KOPT-K1 (cell line): ENCODE measurements around the gene MCTP1.

Source experiments
- H3K27ac ChIP-seq: fragments of 200-600 bp; sonication (generic); 2 replicates; pipeline ENCODE4 v1.5.1; 2016; ENCODE audit warnings: antibody characterized with exemption, mild to moderate bottlenecking, low read depth, low read length; ENCODE audit not compliant: poor library complexity, severe bottlenecking
- H3K36me3 ChIP-seq: fragments of 200-600 bp; sonication (generic); 2 replicates; pipeline ENCODE4 v1.5.1; 2017; ENCODE audit warnings: antibody characterized with exemption, mild to moderate bottlenecking, low read length, moderate library complexity; ENCODE audit not compliant: insufficient read depth
- H3K9me3 ChIP-seq: fragments of 200-600 bp; sonication (generic); 2 replicates; pipeline ENCODE4 v1.5.1; 2017; ENCODE audit warnings: antibody characterized with exemption, low read length, mild to moderate bottlenecking; ENCODE audit not compliant: insufficient read depth, poor library complexity, severe bottlenecking

The MCTP1 gene

DNA sequence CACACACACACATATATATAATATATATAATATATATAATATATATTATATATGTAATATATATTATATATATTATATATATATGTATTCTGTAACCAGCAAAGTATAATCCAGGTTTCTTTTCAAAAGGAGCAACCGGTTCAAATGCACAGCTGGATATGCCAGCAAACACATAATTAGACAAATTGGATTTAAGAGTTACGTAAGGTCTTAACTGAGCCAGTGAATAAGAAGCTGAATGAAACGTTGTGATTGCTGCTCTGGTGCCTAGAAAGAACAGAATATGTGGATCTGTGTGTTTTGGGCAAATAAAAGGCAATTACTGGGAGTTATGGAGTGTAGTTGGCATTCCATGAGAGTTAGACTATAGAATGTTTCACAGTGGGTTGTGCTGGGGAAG is 488.3 kb downstream of the MCTP1 start:
- Histone ChIP-seq H3K9me3 (no peaks in the 10 kb centered on the region), H3K27ac (no peak overlapping the region), H3K36me3 (no peaks in the 10 kb centered on the region)

DNA sequence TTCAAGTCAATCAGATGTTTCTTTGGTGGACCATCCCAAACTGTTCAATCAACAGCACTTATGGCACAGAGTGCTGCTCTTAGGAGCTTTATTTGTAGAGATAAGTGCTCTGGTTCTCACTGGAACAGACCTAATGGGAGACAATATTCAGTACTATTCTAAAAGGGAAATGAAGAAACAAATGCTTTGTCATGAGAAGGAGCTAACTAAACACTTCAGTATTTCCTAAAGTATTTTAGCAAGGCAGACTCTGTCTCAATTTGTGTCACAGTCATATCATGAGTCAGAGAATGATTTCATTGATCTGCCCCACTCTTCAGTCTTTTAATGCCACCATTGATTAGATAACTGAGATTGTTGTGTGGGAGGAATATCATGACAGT is 491.1 kb downstream of the MCTP1 start:
- no peaks in the 10 kb centered on the region for H3K36me3 ChIP-seq
- peak overlapping the region; percentile 90 for H3K27ac ChIP-seq
- no peaks in the 10 kb centered on the region for H3K9me3 ChIP-seq

GRCh38 chr5:94793113-94793815 is 491.6 kb downstream of the MCTP1 start:
- H3K9me3 ChIP-seq, result no peaks in the 10 kb centered on the region
- peak overlapping the region; percentile 90 for H3K27ac ChIP-seq
- H3K36me3 ChIP-seq, result no peaks in the 10 kb centered on the region

- H3K27ac ChIP-seq, result peak overlapping the region; percentile 90
- H3K36me3 ChIP-seq, result no peaks in the 10 kb centered on the region
- no peaks in the 10 kb centered on the region for H3K9me3 ChIP-seq
These were observed 493.1 kb downstream of the MCTP1 start for GRCh38 chr5:94791829-94792228.

- H3K9me3 ChIP-seq, result no peaks in the 10 kb centered on the region
- no peaks in the 10 kb centered on the region for H3K36me3 ChIP-seq
- H3K27ac ChIP-seq, result no peak overlapping the region
These were observed 496.4 kb downstream of the MCTP1 start for GRCh38 chr5:94788527-94788926.

- Histone ChIP-seq H3K36me3 (no peaks in the 10 kb centered on the region), H3K9me3 (no peaks in the 10 kb centered on the region)
These were observed 500.1 kb downstream of the MCTP1 start for GRCh38 chr5:94784536-94785505.

GRCh38 chr5:94782383-94782782 is 502.5 kb downstream of the MCTP1 start:
- Histone ChIP-seq H3K9me3 (no peaks in the 10 kb centered on the region), H3K27ac (no peak overlapping the region), H3K36me3 (no peaks in the 10 kb centered on the region)

More at GRCh38 chr5:94784536-94785505, 500.1 kb downstream of the MCTP1 start:
- H3K27ac ChIP-seq, result no peak overlapping the region

GRCh38 chr5:94779684-94780083 is 505.2 kb downstream of the MCTP1 start:
- H3K27ac ChIP-seq, result no peak overlapping the region
- no peaks in the 10 kb centered on the region for H3K9me3 ChIP-seq
- no peaks in the 10 kb centered on the region for H3K36me3 ChIP-seq

GRCh38 chr5:94778732-94779131 is 506.2 kb downstream of the MCTP1 start:
- Histone ChIP-seq H3K36me3 (no peaks in the 10 kb centered on the region), H3K9me3 (no peaks in the 10 kb centered on the region), H3K27ac (no peak overlapping the region)

DNA sequence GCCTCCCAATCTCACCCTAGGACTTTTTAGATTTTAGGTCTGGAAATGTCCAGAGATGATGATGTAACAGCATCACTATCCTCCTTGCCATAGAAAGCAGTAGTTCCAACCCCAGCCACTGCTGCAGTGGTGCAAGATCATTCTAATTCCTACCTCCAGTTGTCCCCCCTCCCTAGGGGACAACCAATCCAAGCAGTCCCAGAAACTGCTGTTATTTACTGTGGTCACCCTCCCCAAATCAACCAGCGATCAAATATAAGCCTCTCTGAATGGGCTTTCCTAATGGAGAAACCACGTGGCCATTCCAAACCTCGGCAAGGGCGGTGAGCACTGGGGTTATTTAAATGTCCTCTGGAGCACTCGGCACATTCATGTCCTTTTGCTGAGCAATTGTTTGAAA is 506.6 kb downstream of the MCTP1 start:
- Histone ChIP-seq H3K9me3 (no peaks in the 10 kb centered on the region), H3K36me3 (no peaks in the 10 kb centered on the region), H3K27ac (no peak overlapping the region)

DNA sequence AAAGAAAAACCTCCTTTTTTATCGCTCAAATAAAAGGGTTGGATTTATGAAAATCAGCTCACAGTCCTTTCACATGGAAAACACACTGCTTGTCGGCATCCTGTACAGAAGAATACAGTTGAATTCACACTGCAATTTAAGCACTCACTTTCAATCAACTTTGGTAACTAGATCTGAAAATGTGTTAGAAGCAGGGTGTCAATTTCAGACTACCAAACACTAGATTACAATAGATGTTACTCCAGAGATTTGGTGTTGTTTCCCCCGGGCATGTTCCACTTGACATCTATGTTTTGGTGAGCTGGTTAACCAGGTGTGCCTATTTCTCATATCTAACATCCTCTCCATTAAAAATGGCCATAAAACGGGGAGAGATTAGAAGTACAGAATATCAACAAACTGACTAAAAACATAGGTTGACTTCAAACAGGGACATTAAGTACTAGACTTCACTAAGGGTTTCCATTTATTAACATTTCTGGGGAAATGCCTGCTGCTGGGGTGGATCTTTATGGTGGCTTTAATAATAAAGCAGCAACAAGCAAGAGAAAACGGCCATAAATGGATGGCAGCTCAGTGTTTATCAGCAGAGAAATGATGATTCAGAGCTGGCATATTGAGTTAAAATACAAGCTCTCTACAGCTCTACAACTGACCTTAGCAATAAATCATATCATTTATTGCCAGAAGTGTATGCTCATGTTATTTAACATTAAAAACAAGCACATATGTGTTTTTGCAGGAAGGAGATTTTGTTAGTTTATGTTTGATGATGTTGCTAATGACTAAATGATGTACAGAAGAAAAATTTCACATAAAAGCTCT is 507.6 kb downstream of the MCTP1 start:
- Histone ChIP-seq H3K9me3 (no peaks in the 10 kb centered on the region), H3K27ac (no peak overlapping the region), H3K36me3 (no peaks in the 10 kb centered on the region)

DNA sequence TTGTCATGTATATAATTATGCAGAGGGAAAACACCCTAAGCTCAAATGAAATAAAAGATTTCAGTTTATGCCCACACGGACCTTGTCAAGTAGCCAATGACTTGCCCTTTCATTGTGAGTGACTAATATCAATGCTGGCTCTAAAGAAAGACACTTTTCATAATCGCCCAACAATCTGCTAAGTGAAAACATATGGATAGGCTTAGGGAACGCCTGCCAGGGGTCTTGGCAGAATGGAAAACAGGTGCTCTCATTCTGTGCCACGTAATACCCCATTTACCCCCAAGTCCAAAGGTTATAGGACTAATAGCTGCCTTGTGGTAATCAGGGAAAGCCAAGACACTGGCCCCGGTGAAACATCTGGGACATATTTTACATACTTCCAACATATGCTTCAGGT is 508.7 kb downstream of the MCTP1 start:
- no peaks in the 10 kb centered on the region for H3K36me3 ChIP-seq
- no peaks in the 10 kb centered on the region for H3K9me3 ChIP-seq

GRCh38 chr5:94775088-94775487 is 509.8 kb downstream of the MCTP1 start:
- Histone ChIP-seq H3K9me3 (no peaks in the 10 kb centered on the region), H3K36me3 (no peaks in the 10 kb centered on the region), H3K27ac (no peak overlapping the region)

More for the DNA sequence above, 508.7 kb downstream of the MCTP1 start:
- no peak overlapping the region for H3K27ac ChIP-seq

DNA sequence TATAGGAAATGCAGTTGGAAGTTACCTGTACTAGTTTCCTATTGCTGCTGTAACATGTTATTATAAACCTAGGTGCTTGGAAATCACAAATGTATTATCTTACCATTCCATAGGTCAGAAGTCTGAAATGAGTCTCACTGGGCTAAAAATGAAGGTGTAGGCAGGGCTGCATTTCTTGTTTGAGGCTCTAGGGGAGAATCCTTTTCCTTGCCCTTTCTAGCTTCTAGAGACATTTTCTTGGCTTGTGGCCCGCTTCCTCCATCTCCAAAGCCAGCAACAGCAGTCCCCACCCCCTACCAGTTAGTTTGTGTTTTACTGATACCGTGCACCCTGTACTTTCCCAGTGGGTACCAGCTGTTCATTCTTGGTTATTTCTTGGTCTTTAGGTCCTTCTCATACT is 513.2 kb downstream of the MCTP1 start:
- no peaks in the 10 kb centered on the region for H3K36me3 ChIP-seq
- H3K9me3 ChIP-seq, result no peaks in the 10 kb centered on the region
- H3K27ac ChIP-seq, result no peak overlapping the region

DNA sequence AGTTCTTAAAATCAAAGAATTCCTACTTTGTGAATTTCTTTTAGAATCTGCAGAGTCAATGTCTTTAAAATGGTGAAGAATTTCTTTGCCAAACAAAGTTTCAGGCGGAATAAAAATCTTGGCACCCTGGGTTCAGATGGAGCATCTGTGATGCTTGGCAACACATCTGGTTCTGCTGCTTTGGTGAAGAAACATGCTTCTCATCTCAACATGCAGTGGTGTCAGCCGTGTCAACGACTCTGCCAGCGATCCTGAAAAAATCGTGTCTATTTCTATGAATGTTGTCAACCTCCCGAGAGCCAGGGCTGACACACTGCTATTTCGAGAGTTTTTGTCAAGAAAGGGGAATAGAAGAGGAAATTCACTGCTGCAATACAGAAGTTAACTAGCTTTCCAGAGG is 514.9 kb downstream of the MCTP1 start:
- H3K9me3 ChIP-seq, result no peaks in the 10 kb centered on the region
- H3K27ac ChIP-seq, result no peak overlapping the region
- H3K36me3 ChIP-seq, result no peaks in the 10 kb centered on the region
